ENCODE results near the gene KRT33B.

- TF ChIP-seq FOXP1 (CRISPR knock-in tag; IDR thresholded peaks at IDR 0.05; ENCODE audit: borderline replicate concordance): no peak
- TF ChIP-seq ARID4B (CRISPR knock-in tag; IDR thresholded peaks at IDR 0.05; ENCODE audit: borderline replicate concordance): no peak
- TF ChIP-seq SP1 (CRISPR knock-in tag; conservative IDR thresholded peaks at IDR 0.05): no peak
- TF ChIP-seq ZNF138 (CRISPR knock-in tag; conservative IDR thresholded peaks at IDR 0.05): no peak
- TF ChIP-seq ZNF512 (CRISPR knock-in tag; IDR thresholded peaks at IDR 0.05; ENCODE audit: borderline replicate concordance): no peak
- TF ChIP-seq CTCF (IDR thresholded peaks at IDR 0.05): no peak
- TF ChIP-seq ATF2 (CRISPR knock-in tag; IDR thresholded peaks at IDR 0.05; ENCODE audit: borderline replicate concordance, low read depth): no peak
- no peak for TF ChIP-seq SMAD3 (CRISPR knock-in tag; IDR thresholded peaks at IDR 0.05; ENCODE audit: borderline replicate concordance)
- TF ChIP-seq NR2C2 (CRISPR knock-in tag; IDR thresholded peaks at IDR 0.05): no peak
- no peak for TF ChIP-seq TEAD4 (CRISPR knock-in tag; IDR thresholded peaks at IDR 0.05)
- TF ChIP-seq ZNF219 (CRISPR knock-in tag; IDR thresholded peaks at IDR 0.05; ENCODE audit: borderline replicate concordance): no peak
- TF ChIP-seq PRRX2 (CRISPR knock-in tag; IDR thresholded peaks at IDR 0.05): no peak
- no peak for TF ChIP-seq RORB (CRISPR knock-in tag; IDR thresholded peaks at IDR 0.05)
Observed at GRCh38 chr17:41417127-41417526, 47.5 kb upstream of the KRT33B start.

Measured in WTC11 (cell line).